ENCODE results near the gene SOCS1. TPM values are rescaled to one million over a fixed set of nuclear protein-coding genes. Genes with fewer than 3 reads are reported as not detected.

The SOCS1 gene
- total RNA-seq, 1 experiment from 2014 or later, result 2.6 TPM

DNA sequence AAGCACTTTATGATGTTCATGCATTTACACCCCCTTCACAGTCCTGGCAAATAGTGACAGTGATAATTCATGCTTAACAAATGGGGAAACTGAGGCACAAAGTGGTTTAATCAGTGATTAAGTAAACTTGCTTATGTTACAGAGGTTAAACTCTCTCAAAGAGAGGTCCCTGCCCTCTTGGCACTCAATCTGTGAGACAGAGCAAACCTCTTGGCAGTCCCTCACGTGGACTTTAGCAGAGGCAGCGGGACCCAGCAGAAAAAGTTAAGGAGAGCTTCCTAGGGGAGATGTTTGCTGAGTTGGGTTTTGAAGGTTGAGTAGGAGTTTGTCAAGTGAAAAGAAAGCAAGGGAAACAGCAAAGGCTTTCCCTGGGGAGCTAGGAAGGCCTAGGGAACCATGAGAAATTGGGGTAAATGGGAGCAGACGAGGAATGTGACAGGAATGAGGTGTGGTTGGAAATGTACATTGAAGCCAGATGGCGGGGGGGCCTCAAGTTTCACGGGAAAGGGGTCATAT lies 10.7 kb downstream of the SOCS1 start:
- intact Hi-C loops (cut with micrococcal nuclease; ENCODE audit: unreplicated experiment), result no loop called here
- no peak for TF ChIP-seq EZH2 (IDR thresholded peaks at IDR 0.05; ENCODE audit: borderline replicate concordance, low read depth, low read length, poor library complexity, severe bottlenecking)
- BruUV-seq (replicated peaks), result no TSS peak
- ChIA-PET CTCF (no interaction called here), POLR2A (ENCODE audit: low non-redundant PET) (no interaction called here)
- H3K36me3 ChIP-seq (ENCODE audit: insufficient read depth, low read length, poor library complexity, severe bottlenecking), result no peaks in the 10 kb centered on the region
- H3K4me3 ChIP-seq (ENCODE audit: low read depth, low read length, poor library complexity, severe bottlenecking), result no peak overlapping the region
- no peak overlapping the region for H3K27ac ChIP-seq (ENCODE audit: low read depth, low read length, poor library complexity, severe bottlenecking)
- no peaks in the 10 kb centered on the region for H3K27me3 ChIP-seq (replicated peaks; ENCODE audit: insufficient read depth, low read depth, low read length, poor library complexity)
- no peak for DNase-seq (ENCODE audit: low spot score)
- no peaks in the 10 kb centered on the region for H3K4me1 ChIP-seq (ENCODE audit: insufficient read depth, low read length, poor library complexity, severe bottlenecking)
- no peaks in the 10 kb centered on the region for H3K9me3 ChIP-seq (ENCODE audit: low read depth, low read length, poor library complexity, severe bottlenecking)

DNA sequence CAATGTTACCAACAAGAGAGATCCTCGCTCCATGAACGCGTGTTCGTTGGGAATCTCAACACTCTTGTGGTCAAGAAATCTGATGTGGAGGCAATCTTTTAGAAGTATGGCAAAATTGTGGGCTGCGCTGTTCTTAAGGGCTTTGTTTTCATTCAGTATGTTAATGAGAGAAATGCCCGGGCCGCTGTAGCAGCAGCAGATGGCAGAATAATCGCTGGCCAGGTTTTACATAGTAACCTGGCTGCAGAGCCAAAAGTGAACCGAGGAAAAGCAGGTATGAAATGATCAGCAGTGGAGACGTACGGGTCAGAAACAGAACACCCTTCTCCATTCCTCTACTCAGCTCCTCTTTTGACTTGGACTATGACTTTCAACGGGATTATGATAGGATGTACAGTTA lies 13.3 kb downstream of the SOCS1 start:
- no peaks in the 10 kb centered on the region for H3K36me3 ChIP-seq (ENCODE audit: insufficient read depth, low read length, poor library complexity, severe bottlenecking)
- no peaks in the 10 kb centered on the region for H3K27me3 ChIP-seq (replicated peaks; ENCODE audit: insufficient read depth, low read depth, low read length, poor library complexity)
- ChIA-PET POLR2A (ENCODE audit: low non-redundant PET) (no interaction called here), CTCF (no interaction called here)
- BruUV-seq (replicated peaks), result no TSS peak
- no peak overlapping the region for H3K4me3 ChIP-seq (ENCODE audit: low read depth, low read length, poor library complexity, severe bottlenecking)
- no peak overlapping the region for H3K27ac ChIP-seq (ENCODE audit: low read depth, low read length, poor library complexity, severe bottlenecking)
- intact Hi-C loops (cut with micrococcal nuclease; ENCODE audit: unreplicated experiment), result no loop called here
- H3K9me3 ChIP-seq (ENCODE audit: low read depth, low read length, poor library complexity, severe bottlenecking), result no peaks in the 10 kb centered on the region
- no peaks in the 10 kb centered on the region for H3K4me1 ChIP-seq (ENCODE audit: insufficient read depth, low read length, poor library complexity, severe bottlenecking)
- TF ChIP-seq, protein P1, sequence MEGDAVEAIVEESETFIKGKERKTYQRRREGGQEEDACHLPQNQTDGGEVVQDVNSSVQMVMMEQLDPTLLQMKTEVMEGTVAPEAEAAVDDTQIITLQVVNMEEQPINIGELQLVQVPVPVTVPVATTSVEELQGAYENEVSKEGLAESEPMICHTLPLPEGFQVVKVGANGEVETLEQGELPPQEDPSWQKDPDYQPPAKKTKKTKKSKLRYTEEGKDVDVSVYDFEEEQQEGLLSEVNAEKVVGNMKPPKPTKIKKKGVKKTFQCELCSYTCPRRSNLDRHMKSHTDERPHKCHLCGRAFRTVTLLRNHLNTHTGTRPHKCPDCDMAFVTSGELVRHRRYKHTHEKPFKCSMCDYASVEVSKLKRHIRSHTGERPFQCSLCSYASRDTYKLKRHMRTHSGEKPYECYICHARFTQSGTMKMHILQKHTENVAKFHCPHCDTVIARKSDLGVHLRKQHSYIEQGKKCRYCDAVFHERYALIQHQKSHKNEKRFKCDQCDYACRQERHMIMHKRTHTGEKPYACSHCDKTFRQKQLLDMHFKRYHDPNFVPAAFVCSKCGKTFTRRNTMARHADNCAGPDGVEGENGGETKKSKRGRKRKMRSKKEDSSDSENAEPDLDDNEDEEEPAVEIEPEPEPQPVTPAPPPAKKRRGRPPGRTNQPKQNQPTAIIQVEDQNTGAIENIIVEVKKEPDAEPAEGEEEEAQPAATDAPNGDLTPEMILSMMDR (conservative IDR thresholded peaks at IDR 0.05; ENCODE audit: low read depth, low read length), result no peak
- TF ChIP-seq EZH2 (IDR thresholded peaks at IDR 0.05; ENCODE audit: borderline replicate concordance, low read depth, low read length, poor library complexity, severe bottlenecking), result no peak
- DNase-seq (ENCODE audit: low spot score), result no peak

DNA sequence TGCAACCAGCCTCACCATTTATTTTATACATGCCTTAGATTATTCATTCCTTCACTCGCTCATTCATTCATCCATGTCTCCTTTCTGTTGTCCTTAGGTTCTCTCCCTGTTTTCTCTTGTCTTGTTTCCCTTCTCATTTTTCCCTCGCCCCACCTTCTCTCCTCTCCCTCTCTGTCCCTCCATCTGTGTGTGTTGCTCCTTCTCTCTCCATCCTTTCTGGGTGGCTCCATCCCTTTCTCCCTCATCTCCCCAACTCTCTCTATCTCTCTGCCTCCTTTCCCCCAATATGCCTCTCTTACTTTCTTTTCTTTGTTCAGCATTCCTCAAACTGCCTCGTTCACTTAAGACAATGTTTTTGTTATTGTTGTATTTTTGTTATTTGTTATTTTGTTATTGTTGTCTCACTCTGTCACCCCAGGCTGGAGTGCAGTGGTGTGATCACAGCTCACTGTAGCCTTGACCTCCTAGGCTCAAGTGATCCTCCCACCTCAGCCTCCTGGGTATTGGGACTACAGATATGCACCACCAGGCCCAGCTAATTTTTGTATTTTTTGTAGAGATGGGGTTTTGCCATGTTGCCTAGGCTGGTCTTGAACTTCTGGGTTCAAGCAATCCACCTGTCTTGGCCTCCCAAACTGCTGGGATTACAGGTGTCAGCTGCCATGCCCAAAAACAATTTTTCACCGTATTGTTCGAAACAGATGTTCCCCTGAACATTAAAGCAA lies 14.4 kb downstream of the SOCS1 start:
- H3K36me3 ChIP-seq (ENCODE audit: insufficient read depth, low read length, poor library complexity, severe bottlenecking), result no peaks in the 10 kb centered on the region
- no peak overlapping the region for H3K4me3 ChIP-seq (ENCODE audit: low read depth, low read length, poor library complexity, severe bottlenecking)
- TF ChIP-seq, protein P1 (conservative IDR thresholded peaks at IDR 0.05; ENCODE audit: low read depth, low read length), result no peak
- no peak for TF ChIP-seq EZH2 (IDR thresholded peaks at IDR 0.05; ENCODE audit: borderline replicate concordance, low read depth, low read length, poor library complexity, severe bottlenecking)
- H3K27me3 ChIP-seq (replicated peaks; ENCODE audit: insufficient read depth, low read depth, low read length, poor library complexity), result no peaks in the 10 kb centered on the region
- no peaks in the 10 kb centered on the region for H3K4me1 ChIP-seq (ENCODE audit: insufficient read depth, low read length, poor library complexity, severe bottlenecking)
- no peaks in the 10 kb centered on the region for H3K9me3 ChIP-seq (ENCODE audit: low read depth, low read length, poor library complexity, severe bottlenecking)
- H3K27ac ChIP-seq (ENCODE audit: low read depth, low read length, poor library complexity, severe bottlenecking), result no peak overlapping the region
- ChIA-PET POLR2A (ENCODE audit: low non-redundant PET) (no interaction called here), CTCF (no interaction called here)
- intact Hi-C loops (cut with micrococcal nuclease; ENCODE audit: unreplicated experiment), result no loop called here
- DNase-seq (ENCODE audit: low spot score), result no peak
- no TSS peak for BruUV-seq (replicated peaks)

Measured in A673 (cell line).